ENCODE results near the gene SLBP. TPM values are rescaled to one million over a fixed set of nuclear protein-coding genes. Genes with fewer than 3 reads are reported as not detected.

The SLBP gene
- total RNA-seq, 1 donor, result 89.1 TPM

- no peak for DNase-seq (ENCODE audit: low read depth)
- H3K4me3 ChIP-seq (ENCODE audit: low read depth, low read length), result no peak overlapping the region
- TF ChIP-seq CTCF (IDR thresholded peaks at IDR 0.05; ENCODE audit: insufficient read depth, low read length), result no peak
Measured at GRCh38 chr4:1737666-1738065, 25.5 kb upstream of the SLBP start.

DNA sequence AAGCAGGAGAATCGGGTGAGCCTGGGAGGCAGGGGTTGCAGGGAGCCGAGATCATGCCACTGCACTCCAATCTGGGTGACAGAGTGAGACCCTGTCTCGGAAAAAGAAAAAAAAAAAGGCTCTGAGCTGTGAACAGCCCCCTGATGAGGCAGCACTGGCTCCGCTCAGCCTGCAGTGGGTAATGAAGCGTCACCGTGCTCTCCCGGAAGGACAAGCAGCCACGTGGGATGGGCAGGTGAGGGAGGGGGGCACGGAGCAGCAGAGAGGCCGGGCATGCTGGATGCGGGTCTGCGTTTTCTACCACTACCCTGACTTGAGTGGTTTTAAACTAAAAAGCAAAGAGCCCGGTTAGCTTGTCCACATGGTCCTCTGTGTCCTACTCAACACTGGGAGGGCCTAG is 24.7 kb upstream of the SLBP start:
- no peak for DNase-seq (ENCODE audit: low read depth)
- H3K4me3 ChIP-seq (ENCODE audit: low read depth, low read length), result no peak overlapping the region
- TF ChIP-seq CTCF (IDR thresholded peaks at IDR 0.05; ENCODE audit: insufficient read depth, low read length), result no peak

GRCh38 chr4:1735215-1735614 is 23.1 kb upstream of the SLBP start:
- no peak for DNase-seq (ENCODE audit: low read depth)
- no peak overlapping the region for H3K4me3 ChIP-seq (ENCODE audit: low read depth, low read length)
- TF ChIP-seq CTCF (IDR thresholded peaks at IDR 0.05; ENCODE audit: insufficient read depth, low read length), result no peak

- no peak for DNase-seq (ENCODE audit: low read depth)
- no peak overlapping the region for H3K4me3 ChIP-seq (ENCODE audit: low read depth, low read length)
- no peak for TF ChIP-seq CTCF (IDR thresholded peaks at IDR 0.05; ENCODE audit: insufficient read depth, low read length)
Measured at GRCh38 chr4:1732911-1733310, 20.8 kb upstream of the SLBP start.

- no peak for DNase-seq (ENCODE audit: low read depth)
- no peak for TF ChIP-seq CTCF (IDR thresholded peaks at IDR 0.05; ENCODE audit: insufficient read depth, low read length)
- no peak overlapping the region for H3K4me3 ChIP-seq (ENCODE audit: low read depth, low read length)
Measured at GRCh38 chr4:1731180-1731579, 19.1 kb upstream of the SLBP start.

- DNase-seq (ENCODE audit: low read depth), result no peak
- H3K4me3 ChIP-seq (ENCODE audit: low read depth, low read length), result no peak overlapping the region
- TF ChIP-seq CTCF (IDR thresholded peaks at IDR 0.05; ENCODE audit: insufficient read depth, low read length), result no peak
Measured at GRCh38 chr4:1730532-1731135, 18.5 kb upstream of the SLBP start.
